LNCaP clone FGC (cell line): Measurements from ENCODE around the gene GALNT5.

Source experiments
- DNase-seq: peaks from one replicate; pipeline ENCODE4 v3.0.0-alpha.2; 2011; ENCODE audit warnings: low read depth
- H3K4me3 ChIP-seq: 2 replicates; pipeline ENCODE4 v1.5.1; 2011; ENCODE audit warnings: mild to moderate bottlenecking, low read depth, low read length, control low read depth
- TF ChIP-seq, protein P1 (sequence below): IDR thresholded peaks from 2 replicates; pipeline ENCODE4 v1.5.1; 2012; ENCODE audit warnings: mild to moderate bottlenecking; ENCODE audit not compliant: control insufficient read depth, insufficient read depth; ENCODE audit errors: extremely low read depth

The GALNT5 gene

DNA sequence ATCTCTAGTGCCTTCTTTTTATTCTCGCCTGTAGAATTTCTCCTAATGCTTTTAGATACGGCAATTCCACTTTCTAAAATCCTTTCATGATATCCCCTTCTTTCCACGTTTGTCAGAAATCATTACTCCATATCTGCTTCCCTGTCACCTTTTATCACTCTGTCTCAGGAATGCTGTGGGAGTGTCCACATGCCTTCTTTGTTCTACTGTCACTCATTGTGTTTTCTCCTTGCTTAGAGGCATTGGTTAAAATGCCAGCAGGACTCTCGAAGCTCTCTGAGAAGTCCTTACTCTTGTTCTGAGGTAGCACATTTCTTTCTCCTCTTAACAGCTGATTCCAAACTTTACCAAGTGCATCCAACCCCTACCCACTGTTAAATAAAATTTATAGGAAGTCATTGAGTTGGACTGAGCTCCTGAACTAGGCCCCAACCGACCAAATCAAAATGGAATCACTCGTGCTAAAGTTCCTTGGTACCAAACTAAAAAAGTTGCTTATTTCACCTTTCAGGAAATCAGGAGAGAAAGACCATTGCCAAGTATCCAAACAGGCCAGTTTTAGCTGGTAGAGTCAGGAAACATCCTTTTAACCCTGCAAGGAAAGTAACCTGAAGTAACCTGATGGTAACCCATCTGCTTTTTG, 10.6 kb upstream of the GALNT5 start:
- TF ChIP-seq, protein P1, sequence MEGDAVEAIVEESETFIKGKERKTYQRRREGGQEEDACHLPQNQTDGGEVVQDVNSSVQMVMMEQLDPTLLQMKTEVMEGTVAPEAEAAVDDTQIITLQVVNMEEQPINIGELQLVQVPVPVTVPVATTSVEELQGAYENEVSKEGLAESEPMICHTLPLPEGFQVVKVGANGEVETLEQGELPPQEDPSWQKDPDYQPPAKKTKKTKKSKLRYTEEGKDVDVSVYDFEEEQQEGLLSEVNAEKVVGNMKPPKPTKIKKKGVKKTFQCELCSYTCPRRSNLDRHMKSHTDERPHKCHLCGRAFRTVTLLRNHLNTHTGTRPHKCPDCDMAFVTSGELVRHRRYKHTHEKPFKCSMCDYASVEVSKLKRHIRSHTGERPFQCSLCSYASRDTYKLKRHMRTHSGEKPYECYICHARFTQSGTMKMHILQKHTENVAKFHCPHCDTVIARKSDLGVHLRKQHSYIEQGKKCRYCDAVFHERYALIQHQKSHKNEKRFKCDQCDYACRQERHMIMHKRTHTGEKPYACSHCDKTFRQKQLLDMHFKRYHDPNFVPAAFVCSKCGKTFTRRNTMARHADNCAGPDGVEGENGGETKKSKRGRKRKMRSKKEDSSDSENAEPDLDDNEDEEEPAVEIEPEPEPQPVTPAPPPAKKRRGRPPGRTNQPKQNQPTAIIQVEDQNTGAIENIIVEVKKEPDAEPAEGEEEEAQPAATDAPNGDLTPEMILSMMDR: no peak
- no peak overlapping the region for H3K4me3 ChIP-seq
- no peak for DNase-seq

- TF ChIP-seq, protein P1: no peak
- H3K4me3 ChIP-seq: no peak overlapping the region
- DNase-seq: no peak
Observed at GRCh38 chr2:157250836-157251235, 6.7 kb upstream of the GALNT5 start.

- TF ChIP-seq, protein P1: no peak
- no peak for DNase-seq
- no peak overlapping the region for H3K4me3 ChIP-seq
Observed at GRCh38 chr2:157251932-157252331, 5.6 kb upstream of the GALNT5 start.

DNA sequence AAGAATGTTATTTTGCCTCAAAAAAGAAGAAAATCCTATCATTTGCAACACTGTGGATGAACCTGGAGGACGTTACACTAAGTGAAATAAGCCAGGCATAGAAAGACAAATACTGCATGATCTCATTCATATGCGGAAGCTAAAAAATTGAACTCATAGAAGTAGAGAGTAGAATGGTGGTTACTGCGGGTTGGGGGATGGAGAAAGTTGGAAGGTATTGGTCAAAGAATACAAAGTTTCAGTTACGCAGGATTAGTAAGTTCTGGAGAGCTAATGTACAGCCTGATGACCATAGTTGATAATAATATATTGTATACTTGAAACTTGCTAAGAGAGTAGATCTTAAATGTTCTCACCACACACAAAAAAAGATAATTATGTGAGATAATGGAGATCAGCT, 5.0 kb upstream of the GALNT5 start:
- TF ChIP-seq, protein P1: no peak

GRCh38 chr2:157254041-157254440, 3.5 kb upstream of the GALNT5 start:
- no peak for DNase-seq
- TF ChIP-seq, protein P1: no peak

More for the DNA sequence above, 5.0 kb upstream of the GALNT5 start:
- DNase-seq: no peak
- H3K4me3 ChIP-seq: no peak overlapping the region

DNA sequence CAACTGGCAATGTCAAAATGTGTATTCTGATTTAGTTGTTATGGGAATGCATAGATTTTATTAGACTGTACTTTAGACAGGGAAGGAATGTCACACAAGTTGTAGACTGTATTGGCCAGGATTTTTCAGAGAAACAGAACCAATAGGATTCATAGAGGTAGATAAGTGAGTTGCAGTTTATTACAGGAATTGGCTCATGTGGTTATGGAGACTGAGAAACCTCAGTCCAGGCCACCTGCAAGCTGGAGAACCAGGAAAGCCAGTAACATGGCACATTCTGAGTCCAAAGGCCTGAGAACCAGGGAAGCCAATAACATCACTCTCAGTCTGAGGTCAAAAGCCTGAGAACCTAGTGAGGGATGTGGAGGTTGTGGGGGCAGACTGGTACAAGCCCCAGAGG, 1.8 kb upstream of the GALNT5 start:
- DNase-seq: no peak
- TF ChIP-seq, protein P1: no peak
- no peak overlapping the region for H3K4me3 ChIP-seq

More at GRCh38 chr2:157254041-157254440, 3.5 kb upstream of the GALNT5 start:
- no peak overlapping the region for H3K4me3 ChIP-seq

GRCh38 chr2:157256626-157257025, 879 bp upstream of the GALNT5 start:
- no peak for DNase-seq
- H3K4me3 ChIP-seq: no peak overlapping the region
- TF ChIP-seq, protein P1: no peak
